H7 (cell line): ENCODE measurements around the gene SPTLC3. TPM values are rescaled to one million over a fixed set of nuclear protein-coding genes. Genes with fewer than 3 reads are reported as not detected.

Source experiments
- DNase-seq: peaks from one replicate; pipeline ENCODE4 v3.0.0; 2012
- H3K27me3 ChIP-seq: 2 replicates; pipeline ENCODE4 v1.6.0; 2011; ENCODE audit warnings: mild to moderate bottlenecking, low read length; ENCODE audit not compliant: control insufficient read depth, insufficient read depth
- H3K36me3 ChIP-seq: replicated peaks from 2 replicates; pipeline ENCODE4 v1.5.1; 2011; ENCODE audit warnings: low read length; ENCODE audit not compliant: control insufficient read depth, insufficient read depth
- H3K4me3 ChIP-seq: 2 replicates; pipeline ENCODE4 v1.5.1; 2011; ENCODE audit warnings: low read depth, mild to moderate bottlenecking, control low read depth, low read length, moderate library complexity; ENCODE audit not compliant: insufficient read depth
- total RNA-seq: library from RNA; depleted of rRNA; stranded (reverse); fragments of >200 nt; shearing (Covaris generic); gene quantifications from 2 replicates; pipeline ENCODE4 v1.2.3, GENCODE V29; 2014; rRNA removed

SPTLC3 gene
- total RNA-seq, 1 experiment from 2014 or later: under 0.01 TPM

DNA sequence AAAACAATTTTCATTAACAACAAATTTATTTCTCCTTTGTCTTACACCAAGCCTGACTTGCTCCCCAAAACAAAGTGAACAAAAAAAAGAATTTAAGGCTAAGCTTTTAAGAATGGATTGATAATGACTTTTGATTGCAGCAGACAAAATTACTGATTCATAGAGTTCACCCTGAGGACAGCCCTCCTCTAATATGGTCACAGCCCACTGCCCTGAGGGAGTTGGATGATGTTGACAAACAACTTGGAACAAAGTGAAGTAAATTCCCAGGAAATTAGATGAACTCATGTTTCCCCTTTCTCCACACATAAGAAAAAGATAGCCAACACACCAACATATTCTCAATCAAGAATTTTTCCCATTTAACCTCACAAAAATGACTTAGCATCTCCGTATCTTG, 204.6 kb downstream of the SPTLC3 start:
- Histone ChIP-seq H3K27me3 (peaks cover 18% of the 10 kb centered on the region), H3K4me3 (no peak overlapping the region)

DNA sequence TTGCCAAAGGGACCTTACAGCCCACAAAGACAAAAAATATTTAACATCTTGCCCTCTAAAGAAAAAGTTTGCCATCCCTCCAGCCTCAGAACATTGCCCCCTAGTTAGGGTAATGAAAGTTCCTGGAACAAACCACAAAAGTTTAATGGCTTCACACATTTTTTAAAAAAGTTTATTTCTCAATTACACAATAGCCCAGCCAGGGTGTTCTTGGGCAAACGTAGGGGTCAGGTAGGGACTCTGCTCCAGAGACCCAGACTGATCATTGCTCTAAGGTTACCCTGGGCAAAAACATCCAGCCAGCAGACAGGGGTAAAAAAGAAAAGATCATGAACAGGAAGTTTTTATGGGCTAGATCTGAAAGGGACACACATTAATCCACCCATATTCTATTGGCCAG, 207.8 kb downstream of the SPTLC3 start:
- H3K36me3 ChIP-seq: no peaks in the 10 kb centered on the region
- peaks cover 45% of the 10 kb centered on the region for H3K27me3 ChIP-seq
- DNase-seq: no peak
- no peak overlapping the region for H3K4me3 ChIP-seq

More for the DNA sequence above, 204.6 kb downstream of the SPTLC3 start:
- DNase-seq: no peak
- no peaks in the 10 kb centered on the region for H3K36me3 ChIP-seq

Other genes with a start within 250 kb of the SPTLC3 start
- 0.63 TPM in 1 of 2 replicates, not detected in the other for gene ISM1, start 212.3 kb downstream of the SPTLC3 start, total RNA-seq